ENCODE results near the gene CEP72.
"Not testable (repeated sequence)": the region's sequence is repeated elsewhere in the genome, so short reads cannot be mapped to it uniquely, and the experiment has no call there.

CEP72 gene

GRCh38 chr5:611731-612486 lies at the start of gene CEP72:
Gene CEP72, plus strand, starts transcription at chr5:612340. Its CDS starts 22 bp downstream, at chr5:612362.
- peak; percentile 90 to 93 (median 92) for DNase-seq (ENCODE audit: low read depth in 3 of 3)

- no peak for DNase-seq (ENCODE audit: low read depth in 3 of 3)
Observed at GRCh38 chr5:565782-566440, 46.2 kb upstream of the CEP72 start.

- no peak for DNase-seq (ENCODE audit: low read depth in 3 of 3)
Observed at GRCh38 chr5:566636-567309, 45.4 kb upstream of the CEP72 start.

- no peak for DNase-seq (ENCODE audit: low read depth in 3 of 3)
Observed at GRCh38 chr5:567664-568060, 44.5 kb upstream of the CEP72 start.

- no peak for DNase-seq (ENCODE audit: low read depth in 3 of 3)
Observed at GRCh38 chr5:568061-568781, 43.9 kb upstream of the CEP72 start.

- DNase-seq (ENCODE audit: low read depth in 3 of 3), result no peak
Observed at GRCh38 chr5:568809-569208, 43.3 kb upstream of the CEP72 start.

GRCh38 chr5:569358-569867 lies 42.7 kb upstream of the CEP72 start:
- no peak for DNase-seq (ENCODE audit: low read depth in 3 of 3)

- no peak for DNase-seq (ENCODE audit: low read depth in 3 of 3)
Observed at GRCh38 chr5:569868-570361, 42.2 kb upstream of the CEP72 start.

GRCh38 chr5:570446-570845 lies 41.7 kb upstream of the CEP72 start:
- DNase-seq (ENCODE audit: low read depth in 3 of 3), result no peak

GRCh38 chr5:570886-571285 lies 41.3 kb upstream of the CEP72 start:
- no peak for DNase-seq (ENCODE audit: low read depth in 3 of 3)

GRCh38 chr5:571791-572190 lies 40.3 kb upstream of the CEP72 start:
- no peak for DNase-seq (ENCODE audit: low read depth in 3 of 3)

- DNase-seq (ENCODE audit: low read depth in 3 of 3), result no peak
Observed at GRCh38 chr5:572398-573019, 39.6 kb upstream of the CEP72 start.

- DNase-seq (ENCODE audit: low read depth in 3 of 3), result no peak
Observed at GRCh38 chr5:573206-573605, 38.9 kb upstream of the CEP72 start.

GRCh38 chr5:573976-574375 lies 38.2 kb upstream of the CEP72 start:
- DNase-seq (ENCODE audit: low read depth in 3 of 3), result no peak

GRCh38 chr5:574906-575305 lies 37.2 kb upstream of the CEP72 start:
- no peak for DNase-seq (ENCODE audit: low read depth in 3 of 3)

GRCh38 chr5:575636-576035 lies 36.5 kb upstream of the CEP72 start:
- DNase-seq (ENCODE audit: low read depth in 3 of 3), result no peak

GRCh38 chr5:577214-577613 lies 34.9 kb upstream of the CEP72 start:
- not testable (repeated sequence) for DNase-seq (ENCODE audit: low read depth in 3 of 3)

- no peak for DNase-seq (ENCODE audit: low read depth in 3 of 3)
Observed at GRCh38 chr5:577800-578199, 34.3 kb upstream of the CEP72 start.

GRCh38 chr5:579211-579610 lies 32.9 kb upstream of the CEP72 start:
- DNase-seq (ENCODE audit: low read depth in 3 of 3), result no peak

- no peak for DNase-seq (ENCODE audit: low read depth in 3 of 3)
Observed at GRCh38 chr5:579746-580366, 32.3 kb upstream of the CEP72 start.

GRCh38 chr5:580436-580835 lies 31.7 kb upstream of the CEP72 start:
- no peak for DNase-seq (ENCODE audit: low read depth in 3 of 3)
